ENCODE results near the gene C2orf72.

The C2orf72 gene

DNA sequence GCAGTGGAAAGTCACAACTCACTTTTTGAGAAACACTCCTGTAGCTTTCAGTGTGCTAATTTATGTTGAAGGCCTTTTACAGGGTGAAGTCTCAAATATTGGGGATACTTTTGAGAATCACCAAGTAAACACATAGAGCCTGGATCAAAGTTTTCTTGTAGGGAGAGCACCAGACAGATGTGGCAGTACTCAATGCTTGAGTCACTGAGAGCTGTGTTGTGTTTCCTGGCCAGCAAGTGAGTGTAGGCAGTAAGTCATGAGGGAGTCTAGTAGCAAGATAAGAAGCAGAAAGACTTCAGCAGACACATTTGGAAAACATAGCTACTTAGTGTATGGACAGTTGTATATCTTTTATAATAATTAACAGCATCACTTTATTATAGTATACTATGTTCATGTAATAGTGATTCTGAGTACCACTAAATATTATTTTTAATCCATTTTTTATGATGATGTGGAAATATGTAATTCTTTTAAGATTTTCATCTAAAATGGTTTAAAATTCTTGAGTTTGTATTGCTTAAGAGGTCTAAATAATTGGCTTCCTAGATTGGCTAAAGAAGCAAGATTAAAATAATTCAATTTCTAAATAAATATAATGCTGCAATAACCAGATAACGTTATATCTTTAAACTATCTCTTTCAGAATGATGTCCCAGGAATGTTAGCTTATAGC, 32.2 kb downstream of the C2orf72 start:
- no peak for DNase-seq (ENCODE audit: low read depth, low spot score)

DNA sequence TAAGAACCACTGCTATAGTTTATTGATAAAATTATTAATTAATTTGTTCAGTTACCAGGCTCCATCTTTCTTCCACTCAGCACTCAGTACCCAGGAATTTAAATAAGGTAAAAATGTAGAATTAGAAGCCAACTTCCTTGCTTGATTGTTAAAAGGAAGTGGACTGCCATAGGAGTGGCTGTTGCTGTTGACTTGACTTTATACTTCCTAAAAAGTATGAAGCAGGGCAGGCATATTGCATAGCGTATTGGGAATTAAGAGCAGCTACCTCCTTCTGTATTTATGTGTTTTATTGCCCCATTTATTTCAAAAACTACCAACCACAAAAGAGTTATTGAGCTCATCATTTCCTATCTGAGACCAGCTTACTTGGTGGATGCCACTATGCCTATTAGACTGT, 47.2 kb downstream of the C2orf72 start:
- DNase-seq (ENCODE audit: low read depth, low spot score), result no peak

DNA sequence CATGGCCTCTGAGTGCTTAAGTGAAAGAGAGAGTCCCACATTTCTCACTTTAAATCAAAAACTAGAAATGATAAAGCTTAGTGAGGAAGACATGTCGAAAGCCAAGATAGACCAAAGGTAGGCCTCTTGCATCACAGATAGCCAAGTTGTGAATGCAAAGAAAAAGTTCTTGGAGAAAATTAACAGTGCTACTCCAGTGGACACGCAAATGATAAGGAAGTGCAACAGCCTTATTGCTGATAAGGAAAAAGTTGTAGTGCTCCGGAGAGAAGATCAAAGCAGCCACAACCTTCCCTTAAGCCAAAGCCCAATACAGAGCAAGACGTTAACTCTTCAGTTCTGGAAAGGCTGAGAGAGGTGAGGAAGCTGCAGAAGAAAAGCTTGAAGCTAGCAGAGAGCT, 51.4 kb downstream of the C2orf72 start:
- no peak for DNase-seq (ENCODE audit: low read depth, low spot score)

DNA sequence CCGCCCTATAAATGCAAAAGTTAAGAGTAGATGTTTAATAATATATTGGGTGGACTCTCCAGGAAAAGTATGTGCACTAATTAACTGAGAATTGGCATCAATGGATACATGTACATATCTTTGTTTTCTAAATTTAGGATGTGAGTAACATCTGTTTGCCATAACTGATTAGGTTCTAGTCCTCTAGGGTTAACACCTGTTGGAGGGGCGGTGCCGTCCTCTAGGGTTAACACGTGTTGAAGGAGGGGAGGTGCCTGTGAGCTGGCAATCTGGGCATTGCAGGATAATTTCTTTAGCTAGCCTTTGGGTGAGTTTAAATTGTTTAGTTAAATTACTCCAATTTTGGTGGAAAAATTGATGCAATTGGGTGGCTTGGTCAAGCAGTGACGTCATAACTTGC, 56.6 kb downstream of the C2orf72 start:
- no peak for DNase-seq (ENCODE audit: low read depth, low spot score)

DNA sequence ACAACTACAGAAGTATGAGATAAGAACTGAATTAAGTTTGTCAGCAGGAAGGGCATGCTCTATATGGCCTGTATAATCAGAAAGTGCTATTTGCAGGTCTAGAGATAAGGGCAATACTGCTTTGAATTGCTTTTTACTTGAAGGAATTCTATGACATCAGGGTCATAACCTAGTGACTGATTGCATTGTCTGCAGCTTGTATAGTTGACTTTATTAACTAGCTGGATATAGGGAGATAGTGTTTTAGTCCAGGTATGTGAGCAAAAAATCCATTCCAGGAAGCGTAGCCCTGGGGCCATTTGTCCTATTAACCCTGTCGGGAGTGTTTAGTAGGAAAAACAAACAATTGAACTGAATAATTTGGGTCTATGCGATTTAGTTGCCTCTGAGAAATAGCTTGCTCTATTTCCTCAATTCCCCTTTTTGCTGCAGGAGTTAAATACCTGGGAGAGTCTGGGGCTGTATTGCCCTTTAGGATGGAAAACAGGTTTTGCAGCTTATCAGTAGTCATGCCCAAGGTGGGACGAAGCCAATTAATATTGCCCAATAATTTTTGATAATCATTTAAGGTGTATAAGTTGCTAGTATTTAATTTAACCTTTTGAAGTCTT, 57.5 kb downstream of the C2orf72 start:
- no peak for DNase-seq (ENCODE audit: low read depth, low spot score)
